Measurements from ENCODE around the gene CADM2.

CADM2 gene

GRCh38 chr3:85571835-85572234 lies 613.0 kb downstream of the CADM2 start:
- DNase-seq (ENCODE audit: low spot score): no peak

- DNase-seq (ENCODE audit: low spot score): no peak
Measured at GRCh38 chr3:85572426-85572825, 613.6 kb downstream of the CADM2 start.

- DNase-seq (ENCODE audit: low spot score): no peak
Measured at GRCh38 chr3:85572978-85573377, 614.2 kb downstream of the CADM2 start.

DNA sequence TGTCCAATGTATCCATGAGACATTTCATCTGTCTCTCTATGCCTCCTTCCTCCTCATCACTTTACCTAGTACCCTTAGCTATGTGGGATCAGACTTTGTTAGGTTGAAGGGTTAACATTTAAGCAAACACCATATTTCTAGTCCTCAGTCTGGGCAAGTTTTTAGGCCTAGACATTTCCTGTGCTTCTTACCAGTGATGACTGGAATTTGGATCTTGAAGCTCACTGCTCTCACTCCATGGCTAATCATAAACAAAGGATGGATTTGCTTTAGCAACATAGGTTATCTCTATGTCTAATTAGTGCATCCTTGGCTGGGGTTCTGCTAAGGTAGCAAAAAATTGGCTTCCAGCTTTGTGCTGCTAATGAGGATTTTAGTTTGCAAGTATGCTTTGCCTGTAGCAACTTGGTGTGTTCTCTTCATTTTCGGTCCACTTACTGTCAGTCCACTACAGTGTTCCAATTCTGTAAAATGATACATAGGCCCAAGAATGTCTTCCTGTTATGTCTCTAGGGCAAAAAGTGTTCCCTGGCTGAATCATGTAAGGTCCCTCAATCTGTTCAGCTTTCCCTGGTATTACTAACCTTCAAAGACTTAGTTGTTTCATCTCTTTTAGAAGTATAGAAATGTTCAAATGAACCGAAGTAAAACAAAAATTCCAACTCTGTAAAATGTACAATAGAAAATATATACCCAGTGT lies 615.4 kb downstream of the CADM2 start:
- peak; percentile 3 for DNase-seq (ENCODE audit: low spot score)

GRCh38 chr3:85576091-85576690 lies 617.4 kb downstream of the CADM2 start:
- DNase-seq (ENCODE audit: low spot score): peak; percentile 57

- DNase-seq (ENCODE audit: low spot score): no peak
Measured at GRCh38 chr3:85576697-85577200, 618.0 kb downstream of the CADM2 start.

- DNase-seq (ENCODE audit: low spot score): no peak
Measured at GRCh38 chr3:85584779-85585356, 626.1 kb downstream of the CADM2 start.

DNA sequence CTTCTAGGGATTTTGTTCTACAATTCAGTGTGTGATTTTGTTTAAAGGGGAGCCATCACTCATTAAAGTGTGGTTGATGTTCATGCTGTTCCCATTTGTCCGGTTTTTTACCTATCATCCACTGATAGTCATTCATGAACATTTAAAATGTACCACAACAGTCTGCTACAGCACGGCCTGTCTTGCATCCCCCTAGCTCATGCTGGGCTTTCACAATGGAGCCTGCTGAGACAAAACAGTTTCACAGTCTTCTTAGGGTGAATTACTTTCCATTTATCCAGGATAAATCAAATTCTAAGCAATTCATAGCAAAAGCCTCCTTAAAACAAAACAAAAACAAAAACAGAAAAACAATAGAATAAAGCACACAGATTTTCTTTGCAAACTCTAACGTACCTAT lies 627.2 kb downstream of the CADM2 start:
- no peak for DNase-seq (ENCODE audit: low spot score)

GRCh38 chr3:85589145-85589544 lies 630.4 kb downstream of the CADM2 start:
- peak; percentile 2 for DNase-seq (ENCODE audit: low spot score)

GRCh38 chr3:85591451-85591850 lies 632.7 kb downstream of the CADM2 start:
- DNase-seq (ENCODE audit: low spot score): no peak

DNA sequence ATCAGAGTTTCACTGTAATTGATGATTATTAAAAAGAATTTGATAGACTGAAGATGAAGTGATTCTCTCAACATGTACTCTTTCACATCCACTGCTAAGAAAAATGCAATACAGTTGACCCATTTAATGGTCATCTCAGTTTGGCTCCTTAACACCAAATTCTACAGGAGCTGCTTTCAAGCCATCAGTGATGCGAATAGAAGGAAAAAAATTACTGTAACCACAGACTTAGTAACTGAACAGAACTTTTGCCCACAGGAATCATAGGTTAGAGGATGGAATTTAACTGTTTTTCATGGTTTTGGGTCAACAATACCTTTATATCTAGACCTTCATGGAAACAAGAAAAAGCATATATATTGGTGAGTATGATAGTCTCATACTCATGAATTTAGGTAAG lies 633.5 kb downstream of the CADM2 start:
- DNase-seq (ENCODE audit: low spot score): no peak

DNA sequence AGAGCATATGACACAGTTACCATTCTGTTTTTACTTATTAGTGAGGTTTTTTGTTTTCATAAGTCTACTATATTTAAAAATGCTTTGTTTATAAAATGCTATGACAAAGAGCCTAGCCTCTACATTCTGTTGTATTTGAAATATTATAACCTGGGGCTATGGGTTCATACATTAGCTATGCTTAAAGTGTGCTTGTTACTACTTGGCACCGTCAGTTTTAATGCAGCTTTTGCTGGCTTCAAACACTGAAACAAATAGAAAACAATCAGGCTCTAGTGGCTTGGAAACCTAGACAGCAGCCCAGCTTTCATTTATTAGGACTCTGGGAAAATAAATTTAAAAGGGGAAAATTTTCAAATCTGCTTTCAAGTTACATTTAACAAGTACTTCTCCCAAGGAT lies 635.9 kb downstream of the CADM2 start:
- no peak for DNase-seq (ENCODE audit: low spot score)

DNA sequence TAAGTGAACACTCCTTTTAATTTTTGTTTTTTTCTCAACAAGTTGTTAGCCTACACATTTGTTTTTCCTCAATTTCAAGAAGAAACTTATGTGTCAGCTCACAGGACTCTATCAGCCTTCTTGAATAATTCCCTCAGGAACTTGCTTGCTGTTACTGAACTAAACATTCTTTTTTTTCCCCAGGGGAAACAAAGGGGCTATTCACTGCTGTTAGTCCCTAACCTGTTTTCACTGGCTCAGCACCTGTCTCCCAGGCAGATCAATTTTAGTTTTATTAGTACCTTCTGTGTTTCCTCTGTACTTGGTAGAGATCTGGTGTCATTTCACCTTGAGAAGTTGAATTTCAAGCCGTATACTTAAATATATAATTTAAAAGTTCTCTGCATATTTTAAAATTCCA lies 644.6 kb downstream of the CADM2 start:
- no peak for DNase-seq (ENCODE audit: low spot score)

DNA sequence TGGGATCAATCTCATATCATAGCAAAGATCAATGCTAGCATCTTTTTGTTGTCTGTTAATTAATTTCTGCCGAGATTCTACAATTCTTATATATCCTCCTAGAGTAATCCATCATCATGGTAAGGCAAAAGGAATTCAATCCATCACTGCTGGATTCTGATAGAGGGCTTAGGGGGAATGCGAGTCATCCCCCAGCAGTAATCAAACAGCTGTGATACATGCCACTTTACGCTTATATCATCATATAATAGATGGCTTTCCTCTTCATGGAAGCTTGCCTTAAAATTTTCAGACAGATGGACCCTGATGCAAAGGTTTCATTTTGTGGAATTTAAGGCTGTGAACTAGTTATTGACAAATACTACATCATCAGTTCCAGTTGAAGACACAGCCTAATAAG lies 645.9 kb downstream of the CADM2 start:
- DNase-seq (ENCODE audit: low spot score): no peak

GRCh38 chr3:85605066-85605465 lies 646.3 kb downstream of the CADM2 start:
- no peak for DNase-seq (ENCODE audit: low spot score)

DNA sequence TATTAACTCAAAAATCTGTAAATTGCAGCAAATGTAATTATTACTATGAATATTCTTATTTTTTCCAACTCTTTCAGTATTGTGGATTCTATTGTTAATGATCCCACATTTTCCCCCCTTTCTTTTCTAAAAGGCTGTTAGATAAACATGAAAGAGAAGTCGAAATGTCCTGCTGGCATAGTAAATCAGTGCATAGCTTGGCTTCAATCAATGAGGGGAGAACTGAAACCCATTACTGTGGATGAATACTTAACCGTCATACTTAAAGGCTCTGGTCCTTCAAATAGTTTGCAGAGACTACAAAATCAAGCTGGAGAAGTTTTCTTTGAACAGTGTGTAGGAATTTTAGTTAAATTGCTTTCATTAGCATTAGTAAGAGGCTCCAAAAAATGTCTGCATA lies 667.9 kb downstream of the CADM2 start:
- DNase-seq (ENCODE audit: low spot score): no peak

DNA sequence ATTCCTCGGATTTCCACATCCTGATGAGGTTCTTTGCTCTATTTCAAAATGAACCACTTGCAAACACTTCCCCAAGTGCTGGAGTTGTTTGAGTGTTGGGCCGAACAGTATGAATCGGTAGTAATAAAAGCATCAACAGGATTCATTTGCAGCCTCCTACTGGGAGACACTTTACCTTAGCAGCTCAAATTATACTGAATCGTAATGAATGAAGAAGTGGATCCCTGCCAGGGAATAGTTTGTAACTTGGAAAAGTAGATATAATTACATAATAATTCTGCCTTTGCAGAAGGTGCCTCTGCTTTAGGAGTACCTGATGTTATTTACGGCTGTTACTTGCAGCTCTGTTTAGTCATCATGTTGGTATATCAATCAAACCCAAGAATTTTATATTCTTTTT lies 669.1 kb downstream of the CADM2 start:
- no peak for DNase-seq (ENCODE audit: low spot score)

DNA sequence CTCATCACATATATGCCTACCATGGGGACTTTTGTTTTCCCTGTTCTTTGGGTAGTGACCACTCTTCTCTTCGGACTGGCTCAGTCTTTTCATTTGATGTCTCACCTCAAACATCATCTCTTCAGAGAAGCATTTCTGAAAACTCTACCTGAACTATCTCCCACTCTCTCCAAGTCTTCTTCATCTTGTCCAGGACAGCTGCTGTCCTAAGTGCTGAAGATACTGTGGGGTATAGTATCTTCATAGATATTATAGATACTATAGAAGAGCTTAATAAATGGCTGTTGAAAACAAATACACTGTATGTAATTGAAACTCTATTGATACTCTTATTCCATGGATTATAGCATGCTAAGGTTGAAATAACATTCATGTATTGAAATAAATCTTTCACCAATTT lies 672.3 kb downstream of the CADM2 start:
- DNase-seq (ENCODE audit: low spot score): no peak

- no peak for DNase-seq (ENCODE audit: low spot score)
Measured at GRCh38 chr3:85632921-85633320, 674.1 kb downstream of the CADM2 start.

- DNase-seq (ENCODE audit: low spot score): no peak
Measured at GRCh38 chr3:85652360-85652759, 693.6 kb downstream of the CADM2 start.

GRCh38 chr3:85660451-85660850 lies 701.7 kb downstream of the CADM2 start:
- no peak for DNase-seq (ENCODE audit: low spot score)

GRCh38 chr3:85662462-85662861 lies 703.7 kb downstream of the CADM2 start:
- no peak for DNase-seq (ENCODE audit: low spot score)

DNA sequence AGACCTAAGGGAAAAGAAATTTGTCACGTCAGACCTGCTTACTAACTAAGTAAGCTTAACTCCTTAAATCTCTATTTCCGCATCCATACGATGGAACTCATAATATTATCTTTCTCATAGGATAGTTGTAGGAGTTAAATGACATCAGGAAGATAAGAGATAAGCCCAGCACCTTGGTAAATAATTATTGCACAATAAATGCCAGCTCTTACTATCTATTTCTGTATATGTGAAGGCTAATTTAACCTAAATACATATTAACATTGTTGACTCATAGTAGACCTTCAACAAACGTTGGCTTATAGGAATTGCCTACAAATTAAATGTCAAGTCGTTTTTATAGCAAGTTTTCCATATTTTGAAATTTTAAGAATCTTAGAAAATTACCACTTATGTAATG lies 709.0 kb downstream of the CADM2 start:
- DNase-seq (ENCODE audit: low spot score): no peak

Data from AG20443 (cell line).